ENCODE results near the gene CFAP54. TPM values are rescaled to one million over a fixed set of nuclear protein-coding genes. Genes with fewer than 3 reads are reported as not detected.
"Not testable (repeated sequence)": the region's sequence is repeated elsewhere in the genome, so short reads cannot be mapped to it uniquely, and the experiment has no call there.

CFAP54 gene
- total RNA-seq, 1 experiment from 2014 or later: not detected

- H3K4me1 ChIP-seq (ENCODE audit: low read length): no peaks in the 10 kb centered on the region
- H3K36me3 ChIP-seq (ENCODE audit: insufficient read depth, low read length): no peaks in the 10 kb centered on the region
- no peak overlapping the region for H2AFZ ChIP-seq (ENCODE audit: low read length)
- H3K4me2 ChIP-seq (ENCODE audit: low read depth, low read length, poor library complexity, severe bottlenecking): no peak overlapping the region
- H3K9ac ChIP-seq (ENCODE audit: low read length): no peak overlapping the region
- no peaks in the 10 kb centered on the region for H3K27me3 ChIP-seq (ENCODE audit: low read length)
- H4K20me1 ChIP-seq (ENCODE audit: insufficient read depth, low read depth, low read length): no peaks in the 10 kb centered on the region
- H3K79me2 ChIP-seq (ENCODE audit: low read length): no peaks in the 10 kb centered on the region
- no peak overlapping the region for H3K4me3 ChIP-seq (ENCODE audit: low read length)
- H3K27ac ChIP-seq (ENCODE audit: low read length): no peak overlapping the region
- H3K9me3 ChIP-seq (ENCODE audit: low read length): no peaks in the 10 kb centered on the region
- H3K9me2 ChIP-seq (replicated peaks; ENCODE audit: insufficient read depth, low read length): no peaks in the 10 kb centered on the region
- no peak for DNase-seq
Measured at GRCh38 chr12:96587691-96588090, 98.3 kb downstream of the CFAP54 start.

GRCh38 chr12:96590970-96591369 lies 101.6 kb downstream of the CFAP54 start:
- no peak overlapping the region for H3K4me3 ChIP-seq (ENCODE audit: low read length)
- no peaks in the 10 kb centered on the region for H3K9me3 ChIP-seq (ENCODE audit: low read length)
- no peak overlapping the region for H3K9ac ChIP-seq (ENCODE audit: low read length)
- no peak overlapping the region for H3K4me2 ChIP-seq (ENCODE audit: low read depth, low read length, poor library complexity, severe bottlenecking)
- no peaks in the 10 kb centered on the region for H4K20me1 ChIP-seq (ENCODE audit: insufficient read depth, low read depth, low read length)
- no peaks in the 10 kb centered on the region for H3K4me1 ChIP-seq (ENCODE audit: low read length)
- no peaks in the 10 kb centered on the region for H3K79me2 ChIP-seq (ENCODE audit: low read length)
- DNase-seq: no peak
- H3K27ac ChIP-seq (ENCODE audit: low read length): no peak overlapping the region
- H3K36me3 ChIP-seq (ENCODE audit: insufficient read depth, low read length): no peaks in the 10 kb centered on the region
- H2AFZ ChIP-seq (ENCODE audit: low read length): no peak overlapping the region
- H3K9me2 ChIP-seq (replicated peaks; ENCODE audit: insufficient read depth, low read length): no peaks in the 10 kb centered on the region
- H3K27me3 ChIP-seq (ENCODE audit: low read length): no peaks in the 10 kb centered on the region

- not testable (repeated sequence) for H3K36me3 ChIP-seq (ENCODE audit: insufficient read depth, low read length); H3K9ac ChIP-seq (ENCODE audit: low read length); H3K4me2 ChIP-seq (ENCODE audit: low read depth, low read length, poor library complexity, severe bottlenecking); DNase-seq; H3K79me2 ChIP-seq (ENCODE audit: low read length); H3K27me3 ChIP-seq (ENCODE audit: low read length); H3K9me2 ChIP-seq (replicated peaks; ENCODE audit: insufficient read depth, low read length); H4K20me1 ChIP-seq (ENCODE audit: insufficient read depth, low read depth, low read length); H3K27ac ChIP-seq (ENCODE audit: low read length); H3K4me3 ChIP-seq (ENCODE audit: low read length); H3K4me1 ChIP-seq (ENCODE audit: low read length); H2AFZ ChIP-seq (ENCODE audit: low read length); H3K9me3 ChIP-seq (ENCODE audit: low read length)
Measured at GRCh38 chr12:96604374-96604773, 115.0 kb downstream of the CFAP54 start.

GRCh38 chr12:96605684-96606083 lies 116.3 kb downstream of the CFAP54 start:
- H3K9me2 ChIP-seq (replicated peaks; ENCODE audit: insufficient read depth, low read length): no peaks in the 10 kb centered on the region
- no peak overlapping the region for H3K4me3 ChIP-seq (ENCODE audit: low read length)

GRCh38 chr12:96606134-96606533 lies 116.8 kb downstream of the CFAP54 start:
- H2AFZ ChIP-seq (ENCODE audit: low read length): no peak overlapping the region
- H3K9me2 ChIP-seq (replicated peaks; ENCODE audit: insufficient read depth, low read length): no peaks in the 10 kb centered on the region
- H3K4me2 ChIP-seq (ENCODE audit: low read depth, low read length, poor library complexity, severe bottlenecking): no peak overlapping the region
- no peak overlapping the region for H3K27ac ChIP-seq (ENCODE audit: low read length)
- H3K9me3 ChIP-seq (ENCODE audit: low read length): no peaks in the 10 kb centered on the region
- H3K27me3 ChIP-seq (ENCODE audit: low read length): no peaks in the 10 kb centered on the region
- no peaks in the 10 kb centered on the region for H3K36me3 ChIP-seq (ENCODE audit: insufficient read depth, low read length)
- DNase-seq: no peak
- H3K4me3 ChIP-seq (ENCODE audit: low read length): no peak overlapping the region
- no peaks in the 10 kb centered on the region for H3K4me1 ChIP-seq (ENCODE audit: low read length)
- no peaks in the 10 kb centered on the region for H3K79me2 ChIP-seq (ENCODE audit: low read length)
- H3K9ac ChIP-seq (ENCODE audit: low read length): no peak overlapping the region
- no peaks in the 10 kb centered on the region for H4K20me1 ChIP-seq (ENCODE audit: insufficient read depth, low read depth, low read length)

More at GRCh38 chr12:96605684-96606083, 116.3 kb downstream of the CFAP54 start:
- H3K9me3 ChIP-seq (ENCODE audit: low read length): no peaks in the 10 kb centered on the region
- no peaks in the 10 kb centered on the region for H3K4me1 ChIP-seq (ENCODE audit: low read length)
- no peak overlapping the region for H3K27ac ChIP-seq (ENCODE audit: low read length)
- H3K4me2 ChIP-seq (ENCODE audit: low read depth, low read length, poor library complexity, severe bottlenecking): no peak overlapping the region
- H3K9ac ChIP-seq (ENCODE audit: low read length): no peak overlapping the region
- no peak for DNase-seq
- no peak overlapping the region for H2AFZ ChIP-seq (ENCODE audit: low read length)
- H3K36me3 ChIP-seq (ENCODE audit: insufficient read depth, low read length): no peaks in the 10 kb centered on the region
- H3K27me3 ChIP-seq (ENCODE audit: low read length): no peaks in the 10 kb centered on the region
- no peaks in the 10 kb centered on the region for H4K20me1 ChIP-seq (ENCODE audit: insufficient read depth, low read depth, low read length)
- H3K79me2 ChIP-seq (ENCODE audit: low read length): no peaks in the 10 kb centered on the region

DNA sequence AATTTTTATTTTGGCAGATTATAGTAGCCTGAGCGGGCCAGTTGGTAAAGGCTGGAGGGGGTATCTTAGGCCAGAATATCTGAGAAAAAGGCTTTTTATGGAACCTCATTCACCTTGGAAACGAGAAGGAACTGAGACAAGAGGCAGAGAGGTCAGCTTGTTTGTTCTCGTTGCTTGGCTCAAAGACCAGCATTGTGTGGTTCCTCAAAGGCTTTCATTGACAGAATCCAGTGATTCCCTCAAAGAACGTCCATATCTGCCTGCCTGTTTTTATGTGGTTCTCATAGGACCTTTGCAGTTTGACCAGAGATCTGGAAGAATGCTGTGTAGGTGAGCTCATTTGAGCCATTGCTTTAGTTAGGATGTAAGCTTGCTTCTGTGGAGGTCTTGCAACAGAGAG lies 117.3 kb downstream of the CFAP54 start:
- no peak overlapping the region for H3K9ac ChIP-seq (ENCODE audit: low read length)
- H3K9me2 ChIP-seq (replicated peaks; ENCODE audit: insufficient read depth, low read length): no peaks in the 10 kb centered on the region
- no peak overlapping the region for H2AFZ ChIP-seq (ENCODE audit: low read length)
- no peak overlapping the region for H3K4me3 ChIP-seq (ENCODE audit: low read length)
- H3K79me2 ChIP-seq (ENCODE audit: low read length): no peaks in the 10 kb centered on the region
- DNase-seq: no peak
- no peaks in the 10 kb centered on the region for H3K27me3 ChIP-seq (ENCODE audit: low read length)
- H3K36me3 ChIP-seq (ENCODE audit: insufficient read depth, low read length): no peaks in the 10 kb centered on the region
- H3K9me3 ChIP-seq (ENCODE audit: low read length): no peaks in the 10 kb centered on the region
- H3K4me1 ChIP-seq (ENCODE audit: low read length): no peaks in the 10 kb centered on the region
- H3K4me2 ChIP-seq (ENCODE audit: low read depth, low read length, poor library complexity, severe bottlenecking): no peak overlapping the region
- no peak overlapping the region for H3K27ac ChIP-seq (ENCODE audit: low read length)
- H4K20me1 ChIP-seq (ENCODE audit: insufficient read depth, low read depth, low read length): no peaks in the 10 kb centered on the region

- no peaks in the 10 kb centered on the region for H3K79me2 ChIP-seq (ENCODE audit: low read length)
- peak; percentile 68 for DNase-seq
- no peaks in the 10 kb centered on the region for H3K9me3 ChIP-seq (ENCODE audit: low read length)
- no peaks in the 10 kb centered on the region for H3K27me3 ChIP-seq (ENCODE audit: low read length)
- no peaks in the 10 kb centered on the region for H3K36me3 ChIP-seq (ENCODE audit: insufficient read depth, low read length)
- H3K9ac ChIP-seq (ENCODE audit: low read length): no peak overlapping the region
- no peak overlapping the region for H3K4me3 ChIP-seq (ENCODE audit: low read length)
- no peak overlapping the region for H2AFZ ChIP-seq (ENCODE audit: low read length)
- no peaks in the 10 kb centered on the region for H3K4me1 ChIP-seq (ENCODE audit: low read length)
- no peaks in the 10 kb centered on the region for H3K9me2 ChIP-seq (replicated peaks; ENCODE audit: insufficient read depth, low read length)
- H3K27ac ChIP-seq (ENCODE audit: low read length): no peak overlapping the region
- H3K4me2 ChIP-seq (ENCODE audit: low read depth, low read length, poor library complexity, severe bottlenecking): no peak overlapping the region
- no peaks in the 10 kb centered on the region for H4K20me1 ChIP-seq (ENCODE audit: insufficient read depth, low read depth, low read length)
Measured at GRCh38 chr12:96617178-96617577, 127.8 kb downstream of the CFAP54 start.

GRCh38 chr12:96623155-96623554 lies 133.8 kb downstream of the CFAP54 start:
- H2AFZ ChIP-seq (ENCODE audit: low read length): no peak overlapping the region
- no peaks in the 10 kb centered on the region for H3K27me3 ChIP-seq (ENCODE audit: low read length)
- H3K27ac ChIP-seq (ENCODE audit: low read length): no peak overlapping the region
- no peak overlapping the region for H3K4me2 ChIP-seq (ENCODE audit: low read depth, low read length, poor library complexity, severe bottlenecking)
- H3K9me2 ChIP-seq (replicated peaks; ENCODE audit: insufficient read depth, low read length): no peaks in the 10 kb centered on the region
- no peak overlapping the region for H3K4me3 ChIP-seq (ENCODE audit: low read length)
- no peaks in the 10 kb centered on the region for H3K36me3 ChIP-seq (ENCODE audit: insufficient read depth, low read length)
- no peaks in the 10 kb centered on the region for H3K4me1 ChIP-seq (ENCODE audit: low read length)
- no peaks in the 10 kb centered on the region for H3K79me2 ChIP-seq (ENCODE audit: low read length)
- DNase-seq: no peak
- no peaks in the 10 kb centered on the region for H4K20me1 ChIP-seq (ENCODE audit: insufficient read depth, low read depth, low read length)
- H3K9me3 ChIP-seq (ENCODE audit: low read length): no peaks in the 10 kb centered on the region
- no peak overlapping the region for H3K9ac ChIP-seq (ENCODE audit: low read length)

DNA sequence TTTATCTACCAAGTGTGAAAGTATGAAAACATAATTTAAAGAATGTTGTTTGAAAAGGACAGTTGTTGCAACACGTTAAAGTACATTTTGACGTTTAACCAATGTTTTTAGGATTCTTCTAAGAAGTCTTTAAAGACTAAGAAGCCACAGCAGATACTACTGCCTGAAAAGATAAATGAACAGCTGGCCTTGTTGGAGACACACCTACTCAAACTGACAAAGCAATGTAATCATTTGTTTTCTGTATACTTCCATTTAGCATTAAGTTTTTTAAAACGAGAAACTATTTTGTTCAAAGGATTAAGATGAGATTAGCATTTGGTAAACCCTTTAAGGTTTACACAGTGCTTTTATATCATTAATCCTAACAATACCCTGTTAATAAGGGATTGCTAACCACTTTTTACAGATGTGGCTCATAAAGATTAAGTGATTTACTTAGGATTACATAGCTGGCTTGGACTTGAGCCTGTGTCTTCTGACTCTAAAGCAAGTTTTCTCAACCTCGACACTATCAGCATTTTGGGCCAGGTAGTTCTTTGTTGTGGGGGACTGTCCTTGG lies 134.4 kb downstream of the CFAP54 start:
- Histone ChIP-seq H3K9ac (ENCODE audit: low read length) (no peak overlapping the region), H3K9me2 (replicated peaks; ENCODE audit: insufficient read depth, low read length) (no peaks in the 10 kb centered on the region), H3K79me2 (ENCODE audit: low read length) (no peaks in the 10 kb centered on the region), H3K9me3 (ENCODE audit: low read length) (no peaks in the 10 kb centered on the region), H3K4me2 (ENCODE audit: low read depth, low read length, poor library complexity, severe bottlenecking) (no peak overlapping the region), H3K27ac (ENCODE audit: low read length) (no peak overlapping the region), H3K4me3 (ENCODE audit: low read length) (no peak overlapping the region), H3K27me3 (ENCODE audit: low read length) (no peaks in the 10 kb centered on the region), H2AFZ (ENCODE audit: low read length) (no peak overlapping the region), H3K36me3 (ENCODE audit: insufficient read depth, low read length) (no peaks in the 10 kb centered on the region), H3K4me1 (ENCODE audit: low read length) (no peaks in the 10 kb centered on the region), H4K20me1 (ENCODE audit: insufficient read depth, low read depth, low read length) (no peaks in the 10 kb centered on the region)
- DNase-seq: no peak
